H1 (cell line): ENCODE data around the gene IGFBP6. TPM values are rescaled to one million over a fixed set of nuclear protein-coding genes. Genes with fewer than 3 reads are reported as not detected.
A peak's percentile ranks its signal among the peaks of the same experiment; 100 is the strongest.

Source experiments
- CHD1 ChIP-seq: IDR thresholded peaks from 2 replicates; pipeline ENCODE4 v1.6.1; 2012; ENCODE audit warnings: low read depth, low read length, improper control_type of control experiment
- CREB1 ChIP-seq: IDR thresholded peaks from 2 replicates; pipeline ENCODE4 v1.6.1; 2012; ENCODE audit warnings: inconsistent platforms
- CTBP2 ChIP-seq: IDR thresholded peaks from 2 replicates; pipeline ENCODE4 v1.7.0; 2011; ENCODE audit warnings: borderline replicate concordance, mild to moderate bottlenecking, moderate library complexity, mixed read lengths, low read length; ENCODE audit not compliant: insufficient read depth, insufficient read length
- CTCF ChIP-seq, 3 experiments: IDR thresholded peaks; 1 replicate in 2 of 3; 2 replicates in 1 of 3; pipeline versions ENCODE4 v1.5.1 to v1.6.1; 2011; ENCODE audit warnings: low read length in 3 of 3, mild to moderate bottlenecking in 3 of 3, inconsistent platforms in 2 of 3, low read depth in 1 of 3, moderate library complexity in 1 of 3; ENCODE audit not compliant: insufficient read depth in 1 of 3; ENCODE audit errors: control extremely low read depth in 1 of 3
- E2F6 ChIP-seq: IDR thresholded peaks from 2 replicates; pipeline ENCODE4 v1.6.1; 2012; ENCODE audit warnings: inconsistent platforms
- EP300 ChIP-seq, 2 experiments: IDR thresholded peaks; 1 replicate in 1 of 2; 2 replicates in 1 of 2; pipeline ENCODE4 v1.6.1; 2011 to 2012; ENCODE audit warnings: low read depth in 2 of 2, low read length in 2 of 2, mild to moderate bottlenecking in 2 of 2, borderline replicate concordance in 1 of 2, inconsistent platforms in 1 of 2, moderate library complexity in 1 of 2
- POLR2AphosphoS5 ChIP-seq: IDR thresholded peaks from 2 replicates; pipeline ENCODE4 v1.6.1; 2011; ENCODE audit warnings: low read depth, low read length
- POU5F1 ChIP-seq: IDR thresholded peaks from 2 replicates; pipeline ENCODE4 v1.6.1; 2011; ENCODE audit warnings: low read depth, mild to moderate bottlenecking, low read length, moderate library complexity
- RBBP5 ChIP-seq: IDR thresholded peaks from 2 replicates; pipeline ENCODE4 v1.7.1; 2012; ENCODE audit warnings: low read depth, mild to moderate bottlenecking, inconsistent platforms, low read length, moderate library complexity, borderline replicate concordance
- RNF2 ChIP-seq: fragments of 200-900, 300-1000 bp; sonication (generic); IDR thresholded peaks from 2 replicates; pipeline ENCODE4 v1.7.1; 2016; ENCODE audit warnings: borderline replicate concordance, low read depth, mild to moderate bottlenecking, antibody characterized with exemption, low read length; ENCODE audit not compliant: poor library complexity, severe bottlenecking; ENCODE audit errors: missing control alignments
- RXRA ChIP-seq: IDR thresholded peaks from 2 replicates; pipeline ENCODE4 v1.6.1; 2011; ENCODE audit warnings: low read depth, mild to moderate bottlenecking, low read length, moderate library complexity; ENCODE audit not compliant: insufficient read depth
- SAP30 ChIP-seq: fragments of 300-600 bp; sonication (generic); IDR thresholded peaks from 2 replicates; pipeline ENCODE4 v1.7.1; 2012; ENCODE audit warnings: low read length, moderate library complexity, mild to moderate bottlenecking, inconsistent platforms; ENCODE audit not compliant: insufficient read depth, insufficient replicate concordance
- SIX5 ChIP-seq: IDR thresholded peaks from 2 replicates; pipeline ENCODE4 v1.6.1; 2011; ENCODE audit warnings: mild to moderate bottlenecking, low read depth, low read length
- ZNF274 ChIP-seq: IDR thresholded peaks from 2 replicates; pipeline ENCODE4 v1.7.0; 2012; ENCODE audit warnings: low read length, borderline replicate concordance; ENCODE audit errors: extremely low read depth
- polyA plus RNA-seq, 7 experiments: library from polyadenylated mRNA; depleted of rRNA in 3 of 7; stranded (reverse) in 5 of 7; unstranded in 2 of 7; fragments of >200 nt in 5 of 7; fragments of 200-250 nt in 2 of 7; gene quantifications; 1 replicate in 5 of 7; 2 replicates in 1 of 7; 4 replicates in 1 of 7; pipeline versions ENCODE4 v1.2.1 to v1.2.3, GENCODE V29; 2011 to 2013; ENCODE audit warnings: missing spikeins in 2 of 7, mixed read lengths in 2 of 7
- total RNA-seq: library from RNA; stranded (reverse); fragmentation: NEBNext Ultra II Directional; extraction: Animal tissue kit (Norgen Biotek cat#: 25700); gene quantifications from 2 replicates; pipeline ENCODE4 v1.2.1, GENCODE V29; 2021

Gene IGFBP6
- total and polyA plus RNA-seq, 2 of the 8 experiments (the other 6 are each of a cell fraction or from before 2014, with no cell fraction given): 13.7 to 14.7 TPM

- no peak for TF ChIP-seq ZNF274
- TF ChIP-seq E2F6: 0 out of 2 replicates have a peak, but pooled peaks have one; percentile 8
- no peak for TF ChIP-seq RXRA
- no peak for TF ChIP-seq RNF2
- TF ChIP-seq POLR2AphosphoS5: no peak
- TF ChIP-seq POU5F1: no peak
- no peak for TF ChIP-seq EP300 (IDR thresholded peaks at IDR 0.05; ENCODE audit: borderline replicate concordance in 1 of 2, low read depth in 2 of 2, low read length in 2 of 2)
- no peak for TF ChIP-seq RBBP5
- TF ChIP-seq CREB1: 0 out of 2 replicates have a peak, but pooled peaks have one; percentile 33
- TF ChIP-seq SAP30: peak; percentile 43
- TF ChIP-seq CTBP2: peak; percentile 60
- no peak for TF ChIP-seq CHD1
- peak in 2 of 3 experiments; percentile 85 to 98; a peak in 3 of 4 replicates for TF ChIP-seq CTCF (IDR thresholded peaks at IDR 0.05; ENCODE audit: control extremely low read depth in 1 of 3, insufficient read depth in 1 of 3, low read depth in 1 of 3, low read length in 3 of 3)
- TF ChIP-seq SIX5: no peak
Measured at GRCh38 chr12:53053218-53054111, 44.0 kb upstream of the IGFBP6 start (continued).
